NB4 (cell line): ENCODE results near the gene RBM38.
A peak's percentile ranks its signal among the peaks of the same experiment; 100 is the strongest.
"Not testable (repeated sequence)": the region's sequence is repeated elsewhere in the genome, so short reads cannot be mapped to it uniquely, and the experiment has no call there.

Experiments used
- DNase-seq: peaks from one replicate; pipeline ENCODE4 v3.0.0; 2010; ENCODE audit warnings: low read depth
- H3K4me3 ChIP-seq: one replicate; pipeline ENCODE4 v1.5.1; 2011; ENCODE audit warnings: mild to moderate bottlenecking, low read depth, low read length, moderate library complexity
- CTCF ChIP-seq: IDR thresholded peaks from one replicate; pipeline ENCODE4 v1.5.1; 2012; ENCODE audit warnings: low read depth, low read length
- MAX ChIP-seq: IDR thresholded peaks from 2 replicates; pipeline ENCODE4 v1.6.1; 2011; ENCODE audit warnings: low read depth, low read length
- MYC ChIP-seq: IDR thresholded peaks from 2 replicates; pipeline ENCODE4 v1.6.1; 2011; ENCODE audit warnings: low read depth, low read length
- POLR2A ChIP-seq: IDR thresholded peaks from 2 replicates; pipeline ENCODE4 v1.6.1; 2011; ENCODE audit warnings: mild to moderate bottlenecking; ENCODE audit not compliant: insufficient read length; ENCODE audit errors: extremely low read depth

Gene RBM38

GRCh38 chr20:57428324-57429158 lies 37.3 kb downstream of the RBM38 start:
- no peak for DNase-seq
- no peak overlapping the region for H3K4me3 ChIP-seq
- TF ChIP-seq CTCF, result no peak

- TF ChIP-seq MYC (no peak), MAX (no peak), CTCF (no peak), POLR2A (no peak)
- H3K4me3 ChIP-seq, result no peak overlapping the region
- no peak for DNase-seq
These were observed 37.9 kb downstream of the RBM38 start for GRCh38 chr20:57429159-57429496.

- H3K4me3 ChIP-seq, result no peak overlapping the region
- no peak for TF ChIP-seq CTCF
- TF ChIP-seq POLR2A, result no peak
- TF ChIP-seq MYC, result peak; percentile 33; the same call in 1 of the 2 replicates
- peak; percentile 68 for TF ChIP-seq MAX
- peak; percentile 88 for DNase-seq
These were observed 38.5 kb downstream of the RBM38 start for GRCh38 chr20:57429580-57430200.

GRCh38 chr20:57430201-57430596 lies 39.0 kb downstream of the RBM38 start:
- H3K4me3 ChIP-seq, DNase-seq: not testable (repeated sequence)

- TF ChIP-seq MYC (no peak), POLR2A (no peak), CTCF (no peak), MAX (no peak)
- H3K4me3 ChIP-seq, result no peak overlapping the region
- no peak for DNase-seq
These were observed 40.3 kb downstream of the RBM38 start for GRCh38 chr20:57431539-57431835.

- DNase-seq, result no peak
- TF ChIP-seq MYC (no peak), MAX (no peak), POLR2A (no peak), CTCF (no peak)
- no peak overlapping the region for H3K4me3 ChIP-seq
These were observed 41.3 kb downstream of the RBM38 start for GRCh38 chr20:57432480-57432861.
